HEK293T (cell line): ENCODE measurements around the gene GPR107.

Source experiments
- CTCF ChIA-PET: fragments of 350-600 bp; formaldehyde crosslinking; extraction: SDS; loops from one replicate; lab custom pipeline; 2021; ENCODE audit warnings: antibody characterized with exemption, inconsistent platforms; lab: Yijun Ruan, JAX
- POLR2A ChIA-PET: fragments of 350-600 bp; formaldehyde crosslinking; extraction: SDS; loops from one replicate; lab custom pipeline; 2020; ENCODE audit warnings: antibody characterized with exemption, inconsistent platforms; lab: Yijun Ruan, JAX
- DNase-seq: peaks from one replicate; pipeline ENCODE4 v3.0.0; 2012; ENCODE audit warnings: mixed read lengths; ENCODE audit errors: extremely low spot score
- ARNT ChIP-seq: fragments of 450-650 bp; IDR thresholded peaks from 2 replicates; pipeline ENCODE4 v1.6.1; 2017; ENCODE audit warnings: mild to moderate bottlenecking
- BHLHE40 ChIP-seq: fragments of 450-650 bp; IDR thresholded peaks from 2 replicates; pipeline ENCODE4 v1.6.1; 2016; ENCODE audit warnings: mild to moderate bottlenecking, moderate library complexity, borderline replicate concordance
- CTBP1 ChIP-seq: fragments of 450-650 bp; IDR thresholded peaks from 2 replicates; pipeline ENCODE4 v1.6.1; 2016; ENCODE audit warnings: borderline replicate concordance
- ELF4 ChIP-seq: fragments of 450-650 bp; IDR thresholded peaks from 2 replicates; pipeline ENCODE4 v1.6.1; 2017; ENCODE audit warnings: antibody characterized with exemption
- FOXA1 ChIP-seq: fragments of 450-650 bp; IDR thresholded peaks from 2 replicates; pipeline ENCODE4 v1.6.1; 2016; ENCODE audit warnings: mild to moderate bottlenecking
- FOXK2 ChIP-seq: fragments of 450-650 bp; IDR thresholded peaks from 2 replicates; pipeline ENCODE4 v1.6.1; 2016; ENCODE audit warnings: mild to moderate bottlenecking
- FOXM1 ChIP-seq: fragments of 450-650 bp; IDR thresholded peaks from 2 replicates; pipeline ENCODE4 v1.6.1; 2017; ENCODE audit warnings: mild to moderate bottlenecking, borderline replicate concordance
- HDGF ChIP-seq: fragments of 450-650 bp; IDR thresholded peaks from 2 replicates; pipeline ENCODE4 v1.6.1; 2017; ENCODE audit warnings: antibody characterized with exemption, borderline replicate concordance
- L3MBTL2 ChIP-seq: fragments of 450-650 bp; conservative IDR thresholded peaks from 2 replicates; pipeline ENCODE4 v1.6.1; 2016; ENCODE audit warnings: mild to moderate bottlenecking
- LEF1 ChIP-seq: fragments of 450-650 bp; IDR thresholded peaks from 2 replicates; pipeline ENCODE4 v1.6.1; 2017; ENCODE audit warnings: mild to moderate bottlenecking, borderline replicate concordance
- NFRKB ChIP-seq: fragments of 450-650 bp; IDR thresholded peaks from 2 replicates; pipeline ENCODE4 v1.6.1; 2016; ENCODE audit warnings: mild to moderate bottlenecking, moderate library complexity
- SP1 ChIP-seq: fragments of 450-650 bp; IDR thresholded peaks from 2 replicates; pipeline ENCODE4 v1.6.1; 2017
- SUZ12 ChIP-seq: fragments of 450-650 bp; IDR thresholded peaks from 2 replicates; pipeline ENCODE4 v1.6.1; 2016; ENCODE audit warnings: mild to moderate bottlenecking
- TARDBP ChIP-seq: fragments of 450-650 bp; IDR thresholded peaks from 2 replicates; pipeline ENCODE4 v1.6.1; 2016
- ZNF384 ChIP-seq: fragments of 450-650 bp; IDR thresholded peaks from 2 replicates; pipeline ENCODE4 v1.6.1; 2016
- TF ChIP-seq, protein P1 (sequence below): fragments of 450-650 bp; IDR thresholded peaks from 2 replicates; pipeline ENCODE4 v1.6.1; 2016

Gene GPR107

GRCh38 chr9:130051855-130052254, 1.9 kb upstream of the GPR107 start:
- CTCF ChIA-PET: no interaction called here

GRCh38 chr9:130053109-130053503, 600 bp upstream of the GPR107 start:
- DNase-seq: no peak
- no peak for TF ChIP-seq ELF4
- no peak for TF ChIP-seq HDGF
- TF ChIP-seq FOXK2: no peak
- no peak for TF ChIP-seq ZNF384
- TF ChIP-seq CTBP1: no peak
- TF ChIP-seq FOXA1: no peak
- ChIA-PET POLR2A (interaction anchor here (0.8 to 1.8 kb wide), 10 partner anchors 8 to 206 kb away, joined by 3 to 15 read pairs (median 4); partner anchors contain the start of gene FNBP1), CTCF (interaction anchor here (1.1 kb wide), 1 partner anchor 9 kb away, joined by 3 read pairs; no protein-coding TSS in a partner anchor)

More at GRCh38 chr9:130051855-130052254, 1.9 kb upstream of the GPR107 start:
- DNase-seq: no peak
- POLR2A ChIA-PET: no interaction called here
- no peak for TF ChIP-seq SP1

- POLR2A ChIA-PET: interaction anchor here (1.0 to 1.8 kb wide), 7 partner anchors 10 to 207 kb away, joined by 3 to 15 read pairs (median 5); partner anchors contain the start of gene FNBP1
These were observed 650 bp downstream of the GPR107 start for GRCh38 chr9:130054325-130054786.

DNA sequence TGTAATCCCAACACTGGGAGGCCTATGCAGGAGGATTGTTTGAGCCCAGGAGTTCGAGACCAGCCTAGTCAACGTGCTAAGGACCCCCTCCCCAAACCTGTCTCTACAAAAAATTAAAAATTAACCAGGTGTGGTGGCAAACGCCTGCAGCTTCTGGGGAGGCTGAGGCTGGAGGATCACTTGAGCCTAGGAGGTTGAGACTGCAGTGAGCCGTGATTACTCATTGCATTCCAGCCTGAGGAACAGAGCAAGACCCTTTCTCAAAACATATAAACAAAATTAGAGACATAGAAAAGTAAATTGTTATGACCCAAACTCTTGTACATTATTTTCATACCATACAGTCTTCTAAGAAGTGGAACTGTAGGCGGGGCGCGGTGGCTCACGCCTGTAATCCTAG, 1.1 kb downstream of the GPR107 start:
- ChIA-PET CTCF (interaction anchor here (0.6 kb wide), 1 partner anchor 8 kb away, joined by 3 read pairs; no protein-coding TSS in a partner anchor), POLR2A (no interaction called here)
- no peak for DNase-seq
- TF ChIP-seq L3MBTL2 (no peak), FOXA1 (no peak), SP1 (no peak), LEF1 (no peak), ZNF384 (no peak), BHLHE40 (no peak), SUZ12 (no peak), TARDBP (no peak), ELF4 (no peak), CTBP1 (no peak), HDGF (no peak), ARNT (no peak), FOXK2 (no peak)
- TF ChIP-seq, protein P1, sequence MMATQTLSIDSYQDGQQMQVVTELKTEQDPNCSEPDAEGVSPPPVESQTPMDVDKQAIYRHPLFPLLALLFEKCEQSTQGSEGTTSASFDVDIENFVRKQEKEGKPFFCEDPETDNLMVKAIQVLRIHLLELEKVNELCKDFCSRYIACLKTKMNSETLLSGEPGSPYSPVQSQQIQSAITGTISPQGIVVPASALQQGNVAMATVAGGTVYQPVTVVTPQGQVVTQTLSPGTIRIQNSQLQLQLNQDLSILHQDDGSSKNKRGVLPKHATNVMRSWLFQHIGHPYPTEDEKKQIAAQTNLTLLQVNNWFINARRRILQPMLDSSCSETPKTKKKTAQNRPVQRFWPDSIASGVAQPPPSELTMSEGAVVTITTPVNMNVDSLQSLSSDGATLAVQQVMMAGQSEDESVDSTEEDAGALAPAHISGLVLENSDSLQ: no peak

More at GRCh38 chr9:130054325-130054786, 650 bp downstream of the GPR107 start:
- DNase-seq: peak; percentile 26
- CTCF ChIA-PET: interaction anchor here (0.6 kb wide), 1 partner anchor 8 kb away, joined by 3 read pairs; no protein-coding TSS in a partner anchor
- TF ChIP-seq TARDBP (no peak), SUZ12 (no peak), SP1 (no peak), FOXA1 (no peak), ZNF384 (no peak), NFRKB (no peak), BHLHE40 (no peak), ARNT (no peak), L3MBTL2 (no peak), ELF4 (no peak), HDGF (no peak), FOXM1 (no peak), LEF1 (no peak), CTBP1 (no peak), FOXK2 (no peak)
- TF ChIP-seq, protein P1: no peak

GRCh38 chr9:130058154-130058553, 4.4 kb downstream of the GPR107 start:
- CTCF ChIA-PET: interaction anchor here (1.0 to 2.1 kb wide), 2 partner anchors 12 to 17 kb away, joined by 3 to 5 read pairs; no protein-coding TSS in a partner anchor
- POLR2A ChIA-PET: no interaction called here
- peak; percentile 40 for DNase-seq
- TF ChIP-seq NFRKB (no peak), ZNF384 (no peak), FOXK2 (no peak), FOXM1 (no peak), FOXA1 (no peak), ARNT (no peak), BHLHE40 (no peak), LEF1 (no peak), TARDBP (no peak), SUZ12 (no peak), CTBP1 (no peak)

DNA sequence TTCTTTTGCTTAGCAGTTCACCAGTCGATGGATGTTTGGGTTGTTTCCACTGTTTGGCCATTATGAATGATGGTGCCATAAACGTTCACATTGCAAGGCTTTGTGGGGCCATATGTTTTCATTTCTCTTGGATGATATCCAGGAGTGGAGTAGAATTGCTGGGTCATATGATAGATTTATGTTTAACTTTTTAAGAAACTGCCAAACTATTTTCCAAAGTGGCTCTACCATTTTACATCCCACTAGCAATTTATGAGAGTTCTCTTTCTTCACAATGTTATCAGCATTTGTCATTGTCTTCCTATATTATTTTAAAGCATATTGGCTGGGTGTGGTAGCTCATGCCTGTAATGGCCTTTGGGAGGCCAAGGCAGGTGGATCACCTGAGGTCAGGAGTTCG, 5.2 kb downstream of the GPR107 start:
- no peak for TF ChIP-seq CTBP1
- TF ChIP-seq FOXA1: no peak
- TF ChIP-seq, protein P1: no peak
- no peak for TF ChIP-seq L3MBTL2
- no peak for TF ChIP-seq ELF4
- TF ChIP-seq SP1: no peak
- no peak for TF ChIP-seq ZNF384
- no peak for TF ChIP-seq SUZ12
- no peak for TF ChIP-seq NFRKB
- no peak for TF ChIP-seq TARDBP
- no peak for TF ChIP-seq LEF1
- TF ChIP-seq BHLHE40: no peak
- no peak for TF ChIP-seq HDGF
- TF ChIP-seq ARNT: no peak
- TF ChIP-seq FOXM1: no peak
- no peak for TF ChIP-seq FOXK2
- CTCF ChIA-PET: interaction anchor here (1.0 to 2.1 kb wide), 2 partner anchors 12 to 17 kb away, joined by 3 to 5 read pairs; no protein-coding TSS in a partner anchor
- DNase-seq: no peak
- POLR2A ChIA-PET: no interaction called here
